HCT116 (cell line): ENCODE data around the gene VSIG10. TPM values are rescaled to one million over a fixed set of nuclear protein-coding genes. Genes with fewer than 3 reads are reported as not detected.
A peak's percentile ranks its signal among the peaks of the same experiment; 100 is the strongest.

Source experiments
- ATAC-seq: fragments of 200-7000 bp; cut with Tn5 transposase; 2 replicates; pipeline ENCODE4 v1.9.1; 2020; ENCODE audit warnings: mild to moderate bottlenecking, moderate library complexity
- BruUV-seq: library from RNA; stranded (reverse); fragments of 400-500 nt; replicated peaks from 2 replicates; lab custom pipeline; 2021; lab: Mats Ljungman, UMichigan
- CTCF ChIA-PET: fragments of 300-600 bp; sonication (Branson Sonifier 250); formaldehyde crosslinking; loops from one replicate; lab custom pipeline; 2021; ENCODE audit warnings: antibody characterized with exemption; lab: Charles Lee
- POLR2A ChIA-PET: fragments of 300-600, 350-600 bp; sonication (Branson Sonifier 250); formaldehyde crosslinking; loops from one replicate; lab custom pipeline; 2021; ENCODE audit warnings: antibody characterized with exemption; lab: Charles Lee
- RAD21 ChIA-PET, 2 experiments: fragments of 300-600 bp; sonication (Branson Sonifier 250); formaldehyde crosslinking; loops; one replicate each; lab custom pipeline; 2023; ENCODE audit warnings: low total read pairs in 2 of 2; ENCODE audit not compliant: uncharacterized antibody in 2 of 2, unreplicated experiment in 2 of 2, low non-redundant PET in 1 of 2; lab: Charles Lee
- DNase-seq: peaks from one replicate; pipeline ENCODE4 v3.0.0-alpha.2; 2010; ENCODE audit warnings: low read depth, low spot score
- H2AFZ ChIP-seq: fragments of 200-600 bp; shearing (Covaris generic), sonication (generic); 2 replicates; pipeline ENCODE4 v1.6.1; 2017; ENCODE audit warnings: low read depth, mixed run types, mixed read lengths, antibody characterized with exemption, low read length; ENCODE audit not compliant: poor library complexity, severe bottlenecking
- H3K27ac ChIP-seq: 2 replicates; pipeline ENCODE4 v1.5.1; 2012; ENCODE audit warnings: low read depth, low read length
- H3K27me3 ChIP-seq: fragments of 200-600 bp; sonication (generic); 2 replicates; pipeline ENCODE4 v1.6.1; 2016; ENCODE audit warnings: mixed run types, low read length, mixed read lengths; ENCODE audit not compliant: insufficient read depth
- H3K36me3 ChIP-seq, 2 experiments: fragments of 200-500 bp in 1 of 2; fragments of 200-600 bp in 1 of 2; sonication (Bioruptor generic) in 1 of 2; sonication (generic) in 1 of 2; 2 replicates each; pipeline versions ENCODE4 v1.5.1 to v1.6.1; 2014 to 2016; ENCODE audit warnings: low read length in 2 of 2, inconsistent platforms in 1 of 2, mixed read lengths in 1 of 2, mixed run types in 1 of 2; ENCODE audit not compliant: insufficient read depth in 2 of 2, control insufficient read depth in 1 of 2
- H3K4me1 ChIP-seq, 2 experiments: fragments of 200-600 bp in 1 of 2; sonication (generic) in 1 of 2; 2 replicates each; pipeline versions ENCODE4 v1.5.1 to v1.6.1; 2012 to 2017; ENCODE audit warnings: low read length in 2 of 2, inconsistent platforms in 1 of 2, mild to moderate bottlenecking in 1 of 2, mixed read lengths in 1 of 2, mixed run types in 1 of 2, moderate library complexity in 1 of 2; ENCODE audit not compliant: insufficient read depth in 2 of 2, control insufficient read depth in 1 of 2
- H3K4me2 ChIP-seq: fragments of 200-600 bp; sonication (generic); 2 replicates; pipeline ENCODE4 v1.6.1; 2017; ENCODE audit warnings: mixed run types, low read length, mixed read lengths
- H3K4me3 ChIP-seq, 2 experiments: fragments of 200-600 bp in 1 of 2; sonication (generic) in 1 of 2; replicated peaks in 1 of 2; 2 replicates each; pipeline ENCODE4 v1.5.1; 2011 to 2016; ENCODE audit warnings: low read length in 2 of 2, control low read depth in 1 of 2, low read depth in 1 of 2, mild to moderate bottlenecking in 1 of 2, mixed read lengths in 1 of 2, mixed run types in 1 of 2
- H3K79me2 ChIP-seq: fragments of 200-600 bp; sonication (generic); 2 replicates; pipeline ENCODE4 v1.6.1; 2017; ENCODE audit warnings: mild to moderate bottlenecking, mixed run types, low read length, moderate library complexity, mixed read lengths; ENCODE audit not compliant: insufficient read depth
- H3K9ac ChIP-seq: fragments of 200-600 bp; sonication (generic); 2 replicates; pipeline ENCODE4 v1.6.1; 2016; ENCODE audit warnings: low read length, mixed read lengths
- H3K9me2 ChIP-seq: fragments of 200-600 bp; sonication (generic), shearing (Covaris generic); 2 replicates; pipeline ENCODE4 v1.6.1; 2017; ENCODE audit warnings: mixed run types, mild to moderate bottlenecking, moderate library complexity; ENCODE audit not compliant: insufficient read depth
- H3K9me3 ChIP-seq, 2 experiments: fragments of 200-500 bp in 1 of 2; fragments of 200-600 bp in 1 of 2; sonication (Bioruptor generic) in 1 of 2; sonication (generic) in 1 of 2; 2 replicates each; pipeline ENCODE4 v1.6.1; 2014 to 2017; ENCODE audit warnings: low read length in 2 of 2, mixed read lengths in 2 of 2, inconsistent platforms in 1 of 2, low read depth in 1 of 2, mild to moderate bottlenecking in 1 of 2, mixed run types in 1 of 2, moderate library complexity in 1 of 2; ENCODE audit not compliant: control insufficient read depth in 1 of 2, insufficient read depth in 1 of 2
- H4K20me1 ChIP-seq: fragments of 200-600 bp; sonication (generic), shearing (Covaris generic); 2 replicates; pipeline ENCODE4 v1.6.1; 2017; ENCODE audit warnings: mixed run types, mild to moderate bottlenecking, moderate library complexity; ENCODE audit not compliant: insufficient read depth
- CBX3 ChIP-seq: IDR thresholded peaks from 2 replicates; pipeline ENCODE4 v1.6.1; 2012; ENCODE audit warnings: low read depth
- EGR1 ChIP-seq: IDR thresholded peaks from 2 replicates; pipeline ENCODE4 v1.6.1; 2012; ENCODE audit warnings: low read depth
- EZH2 ChIP-seq: fragments of 200-600 bp; sonication (generic); IDR thresholded peaks from 2 replicates; pipeline ENCODE4 v1.6.1; 2017; ENCODE audit warnings: antibody characterized with exemption, mixed run types
- EZH2phosphoT487 ChIP-seq: fragments of 200-600 bp; IDR thresholded peaks from 2 replicates; pipeline ENCODE4 v1.6.1; 2018; ENCODE audit warnings: antibody characterized with exemption, borderline replicate concordance
- POLR2AphosphoS5 ChIP-seq: IDR thresholded peaks from 2 replicates; pipeline ENCODE4 v1.6.1; 2011; ENCODE audit warnings: mild to moderate bottlenecking, low read depth, low read length, moderate library complexity
- RAD21 ChIP-seq: IDR thresholded peaks from 2 replicates; pipeline ENCODE4 v1.6.1; 2012; ENCODE audit warnings: low read depth, mild to moderate bottlenecking
- SIN3A ChIP-seq: IDR thresholded peaks from 2 replicates; pipeline ENCODE4 v1.6.1; 2012; ENCODE audit warnings: low read depth
- ZFX ChIP-seq: fragments of 450-650 bp; IDR thresholded peaks from 2 replicates; pipeline ENCODE4 v1.6.1; 2017
- intact Hi-C: fragments of 100-400 bp; cut with micrococcal nuclease; formaldehyde crosslinking; loops from 2 replicates; pipeline ENCODE4 v1.10.0; 2022
- total RNA-seq: library from RNA; stranded (reverse); gene quantifications from one replicate; pipeline ENCODE4 v1.2.1, GENCODE V29; 2021; ENCODE audit not compliant: unreplicated experiment
- TF ChIP-seq, protein P1 (sequence below): IDR thresholded peaks from 2 replicates; pipeline ENCODE4 v1.6.1; 2011; ENCODE audit warnings: mild to moderate bottlenecking, low read length, moderate library complexity; ENCODE audit not compliant: insufficient replicate concordance; ENCODE audit errors: extremely low read depth
- TF ChIP-seq, protein P2 (sequence below): IDR thresholded peaks from 2 replicates; pipeline ENCODE4 v1.6.1; 2012
- TF ChIP-seq, protein P3 (sequence below): IDR thresholded peaks from 2 replicates; pipeline ENCODE4 v1.6.1; 2012; ENCODE audit warnings: low read depth

Gene VSIG10
- total RNA-seq, 1 experiment from 2014 or later, result 42.6 TPM

DNA sequence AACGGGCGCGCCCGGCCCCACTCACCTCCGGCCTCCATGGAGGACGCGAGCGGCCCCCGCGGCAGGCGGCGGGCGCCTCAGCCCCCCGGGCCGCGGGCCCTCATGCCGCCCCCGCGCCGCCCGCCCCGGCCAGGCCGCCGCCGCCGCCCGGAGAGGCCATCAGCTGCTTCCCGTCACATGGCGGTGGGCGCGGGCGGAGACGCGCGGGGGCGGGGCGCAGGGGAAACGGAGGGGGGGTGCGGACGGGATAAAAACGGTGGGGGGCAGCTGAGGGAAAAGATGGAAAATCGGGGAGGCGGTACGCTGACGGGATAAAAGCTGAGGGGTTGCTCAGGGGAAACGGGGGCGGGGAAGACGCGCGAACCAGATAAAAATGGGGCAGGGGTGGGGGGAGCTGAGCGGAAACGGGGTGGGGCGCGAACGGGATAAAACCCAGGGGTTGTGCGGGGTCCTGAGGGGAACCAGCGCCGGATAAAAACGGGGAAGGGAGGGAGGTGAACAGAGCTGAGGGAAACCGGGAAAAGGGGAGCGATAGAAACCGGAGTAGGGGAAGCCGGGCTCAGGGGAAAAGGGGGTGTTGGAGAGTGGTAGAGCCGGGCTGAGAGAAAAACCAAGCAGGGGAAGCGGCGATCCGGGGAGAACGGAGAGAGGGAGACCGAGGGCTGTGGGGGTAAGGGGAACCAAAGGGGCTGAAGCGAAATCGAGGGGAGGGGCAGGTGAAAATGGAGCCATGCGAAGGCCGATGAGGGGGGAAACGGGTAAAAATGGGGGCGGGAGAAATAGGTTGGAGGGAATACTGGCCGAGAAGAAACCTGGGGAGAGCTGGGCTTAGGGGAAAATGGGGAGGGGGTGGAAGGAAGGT lies 42.6 kb downstream of the VSIG10 start, which contains the start of gene WSB2 (continued):
- TF ChIP-seq, protein P1, sequence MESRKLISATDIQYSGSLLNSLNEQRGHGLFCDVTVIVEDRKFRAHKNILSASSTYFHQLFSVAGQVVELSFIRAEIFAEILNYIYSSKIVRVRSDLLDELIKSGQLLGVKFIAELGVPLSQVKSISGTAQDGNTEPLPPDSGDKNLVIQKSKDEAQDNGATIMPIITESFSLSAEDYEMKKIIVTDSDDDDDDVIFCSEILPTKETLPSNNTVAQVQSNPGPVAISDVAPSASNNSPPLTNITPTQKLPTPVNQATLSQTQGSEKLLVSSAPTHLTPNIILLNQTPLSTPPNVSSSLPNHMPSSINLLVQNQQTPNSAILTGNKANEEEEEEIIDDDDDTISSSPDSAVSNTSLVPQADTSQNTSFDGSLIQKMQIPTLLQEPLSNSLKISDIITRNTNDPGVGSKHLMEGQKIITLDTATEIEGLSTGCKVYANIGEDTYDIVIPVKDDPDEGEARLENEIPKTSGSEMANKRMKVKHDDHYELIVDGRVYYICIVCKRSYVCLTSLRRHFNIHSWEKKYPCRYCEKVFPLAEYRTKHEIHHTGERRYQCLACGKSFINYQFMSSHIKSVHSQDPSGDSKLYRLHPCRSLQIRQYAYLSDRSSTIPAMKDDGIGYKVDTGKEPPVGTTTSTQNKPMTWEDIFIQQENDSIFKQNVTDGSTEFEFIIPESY, result no peak
- peak; percentile 56 for TF ChIP-seq ZFX

DNA sequence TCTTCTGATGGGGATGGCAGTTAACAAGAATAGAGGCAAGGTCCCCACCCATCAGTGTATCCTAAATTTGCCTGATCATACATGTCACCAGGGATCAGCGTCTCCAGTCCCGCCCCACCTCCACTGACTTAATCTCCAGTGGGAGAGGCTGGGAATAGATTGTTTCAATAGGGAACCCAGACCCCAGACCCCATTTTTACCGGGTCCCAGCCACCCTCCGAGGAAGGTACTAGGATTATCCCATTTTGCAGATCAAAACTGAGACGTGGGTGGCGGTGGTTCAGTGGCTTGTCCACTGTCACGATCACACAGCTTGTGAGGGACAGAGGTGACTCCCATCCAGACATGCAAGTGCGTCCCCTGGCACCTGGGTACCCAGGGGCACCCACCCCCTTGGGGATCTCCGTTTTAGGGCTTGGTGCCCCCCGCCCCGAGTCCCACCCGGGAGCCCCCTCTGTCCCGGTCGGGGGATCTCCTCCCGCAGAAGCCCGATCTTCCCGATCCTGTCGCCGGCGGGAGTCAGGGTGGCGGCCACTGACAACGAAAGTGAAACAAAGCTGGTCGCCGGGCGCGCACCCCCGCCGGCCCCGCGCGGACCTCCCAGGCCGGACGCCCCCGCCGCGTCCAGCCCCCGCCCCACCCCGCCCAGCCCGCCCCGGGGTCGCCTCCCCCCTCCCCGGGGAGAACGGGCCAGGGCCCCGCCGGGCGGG lies 43.4 kb downstream of the VSIG10 start:
- ChIA-PET POLR2A (no interaction called here), CTCF (no interaction called here), RAD21 (interaction anchor here (0.6 kb wide), 2 partner anchors 60 to 1069 kb away, joined by 3 read pairs; no protein-coding TSS in a partner anchor)
- ATAC-seq (peak; percentile 34), DNase-seq (no peak)
- no peaks in the 10 kb centered on the region for H3K27me3 ChIP-seq
- TF ChIP-seq POLR2AphosphoS5, result no peak
- TF ChIP-seq, protein P2, sequence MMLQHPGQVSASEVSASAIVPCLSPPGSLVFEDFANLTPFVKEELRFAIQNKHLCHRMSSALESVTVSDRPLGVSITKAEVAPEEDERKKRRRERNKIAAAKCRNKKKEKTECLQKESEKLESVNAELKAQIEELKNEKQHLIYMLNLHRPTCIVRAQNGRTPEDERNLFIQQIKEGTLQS, result no peak
- TF ChIP-seq, protein P3, sequence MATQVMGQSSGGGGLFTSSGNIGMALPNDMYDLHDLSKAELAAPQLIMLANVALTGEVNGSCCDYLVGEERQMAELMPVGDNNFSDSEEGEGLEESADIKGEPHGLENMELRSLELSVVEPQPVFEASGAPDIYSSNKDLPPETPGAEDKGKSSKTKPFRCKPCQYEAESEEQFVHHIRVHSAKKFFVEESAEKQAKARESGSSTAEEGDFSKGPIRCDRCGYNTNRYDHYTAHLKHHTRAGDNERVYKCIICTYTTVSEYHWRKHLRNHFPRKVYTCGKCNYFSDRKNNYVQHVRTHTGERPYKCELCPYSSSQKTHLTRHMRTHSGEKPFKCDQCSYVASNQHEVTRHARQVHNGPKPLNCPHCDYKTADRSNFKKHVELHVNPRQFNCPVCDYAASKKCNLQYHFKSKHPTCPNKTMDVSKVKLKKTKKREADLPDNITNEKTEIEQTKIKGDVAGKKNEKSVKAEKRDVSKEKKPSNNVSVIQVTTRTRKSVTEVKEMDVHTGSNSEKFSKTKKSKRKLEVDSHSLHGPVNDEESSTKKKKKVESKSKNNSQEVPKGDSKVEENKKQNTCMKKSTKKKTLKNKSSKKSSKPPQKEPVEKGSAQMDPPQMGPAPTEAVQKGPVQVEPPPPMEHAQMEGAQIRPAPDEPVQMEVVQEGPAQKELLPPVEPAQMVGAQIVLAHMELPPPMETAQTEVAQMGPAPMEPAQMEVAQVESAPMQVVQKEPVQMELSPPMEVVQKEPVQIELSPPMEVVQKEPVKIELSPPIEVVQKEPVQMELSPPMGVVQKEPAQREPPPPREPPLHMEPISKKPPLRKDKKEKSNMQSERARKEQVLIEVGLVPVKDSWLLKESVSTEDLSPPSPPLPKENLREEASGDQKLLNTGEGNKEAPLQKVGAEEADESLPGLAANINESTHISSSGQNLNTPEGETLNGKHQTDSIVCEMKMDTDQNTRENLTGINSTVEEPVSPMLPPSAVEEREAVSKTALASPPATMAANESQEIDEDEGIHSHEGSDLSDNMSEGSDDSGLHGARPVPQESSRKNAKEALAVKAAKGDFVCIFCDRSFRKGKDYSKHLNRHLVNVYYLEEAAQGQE, result no peak
- no peak for TF ChIP-seq CBX3
- no peak for TF ChIP-seq RAD21
- no peak for TF ChIP-seq ZFX
- no peak for TF ChIP-seq EZH2phosphoT487
- no peak for TF ChIP-seq EZH2
- TF ChIP-seq EGR1, result no peak
- TF ChIP-seq SIN3A, result no peak
- H3K9ac ChIP-seq, result peak overlapping the region; percentile 84
- H2AFZ ChIP-seq, result no peak overlapping the region
- peak overlapping the region; percentile 64 to 81 for H3K4me3 ChIP-seq
- H3K4me2 ChIP-seq, result peak overlapping the region; percentile 93
- no peaks in the 10 kb centered on the region for H3K9me2 ChIP-seq
- H3K4me1 ChIP-seq, result peaks cover 32 to 47% of the 10 kb centered on the region in 2 experiments
- H3K27ac ChIP-seq, result peak overlapping the region; percentile 91
- H4K20me1 ChIP-seq, result no peaks in the 10 kb centered on the region
- peaks cover 31% of the 10 kb centered on the region for H3K79me2 ChIP-seq
- BruUV-seq, result no TSS peak
- H3K36me3 ChIP-seq, result no peaks in the 10 kb centered on the region
- intact Hi-C loops, result loop anchor here (5.0 kb wide), 1 partner anchor 42 kb away; the partner anchor contains the start of gene VSIG10
- H3K9me3 ChIP-seq, result no peaks in the 10 kb centered on the region
